Measurements from ENCODE around the gene LY86. TPM values are rescaled to one million over a fixed set of nuclear protein-coding genes. Genes with fewer than 3 reads are reported as not detected.
"Not testable (repeated sequence)": the region's sequence is repeated elsewhere in the genome, so short reads cannot be mapped to it uniquely, and the experiment has no call there.

Gene LY86
- total RNA-seq, 2 donors from 2014 or later: 0.91 to 1.3 TPM

DNA sequence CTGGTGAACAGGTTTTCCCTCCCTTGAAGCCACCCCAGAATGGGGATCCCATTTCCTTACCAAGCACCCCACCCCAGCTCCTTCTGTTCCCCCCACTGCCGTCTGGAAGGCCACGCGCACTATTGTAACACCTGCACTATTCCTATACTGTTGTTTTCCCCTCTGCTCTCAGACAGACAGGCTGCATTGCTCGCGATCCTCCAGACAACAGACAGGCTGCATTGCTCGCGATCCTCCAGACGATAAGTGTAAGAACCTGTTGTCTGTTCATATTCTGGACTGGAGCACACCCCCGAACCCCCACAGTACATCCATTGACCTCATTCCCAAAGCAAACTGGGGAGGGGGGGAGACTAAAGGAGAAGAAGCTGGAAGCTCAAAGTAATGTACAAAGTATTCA, 72.7 kb downstream of the LY86 start:
- TF ChIP-seq CTCF (IDR thresholded peaks at IDR 0.05): no peak
- Histone ChIP-seq H3K4me3 (no peak overlapping the region), H3K9me3 (no peaks in the 10 kb centered on the region), H3K27ac (no peak overlapping the region), H3K9ac (ENCODE audit: low read depth in 2 of 2, low read length in 2 of 2) (no peak overlapping the region), H3K36me3 (no peaks in the 10 kb centered on the region), H3K27me3 (no peaks in the 10 kb centered on the region), H3K4me1 (no peaks in the 10 kb centered on the region)
- DNase-seq: no peak
- intact Hi-C loops (cut with DNase I): no loop called here

GRCh38 chr6:6661684-6662083, 73.2 kb downstream of the LY86 start:
- Histone ChIP-seq H3K27me3 (no peaks in the 10 kb centered on the region), H3K4me3 (no peak overlapping the region), H3K4me1 (no peaks in the 10 kb centered on the region), H3K36me3 (no peaks in the 10 kb centered on the region), H3K27ac (no peak overlapping the region), H3K9me3 (no peaks in the 10 kb centered on the region), H3K9ac (ENCODE audit: low read depth in 2 of 2, low read length in 2 of 2) (no peak overlapping the region)
- DNase-seq: peak; percentile 57
- intact Hi-C loops (cut with DNase I): no loop called here
- no peak for TF ChIP-seq CTCF (IDR thresholded peaks at IDR 0.05)

DNA sequence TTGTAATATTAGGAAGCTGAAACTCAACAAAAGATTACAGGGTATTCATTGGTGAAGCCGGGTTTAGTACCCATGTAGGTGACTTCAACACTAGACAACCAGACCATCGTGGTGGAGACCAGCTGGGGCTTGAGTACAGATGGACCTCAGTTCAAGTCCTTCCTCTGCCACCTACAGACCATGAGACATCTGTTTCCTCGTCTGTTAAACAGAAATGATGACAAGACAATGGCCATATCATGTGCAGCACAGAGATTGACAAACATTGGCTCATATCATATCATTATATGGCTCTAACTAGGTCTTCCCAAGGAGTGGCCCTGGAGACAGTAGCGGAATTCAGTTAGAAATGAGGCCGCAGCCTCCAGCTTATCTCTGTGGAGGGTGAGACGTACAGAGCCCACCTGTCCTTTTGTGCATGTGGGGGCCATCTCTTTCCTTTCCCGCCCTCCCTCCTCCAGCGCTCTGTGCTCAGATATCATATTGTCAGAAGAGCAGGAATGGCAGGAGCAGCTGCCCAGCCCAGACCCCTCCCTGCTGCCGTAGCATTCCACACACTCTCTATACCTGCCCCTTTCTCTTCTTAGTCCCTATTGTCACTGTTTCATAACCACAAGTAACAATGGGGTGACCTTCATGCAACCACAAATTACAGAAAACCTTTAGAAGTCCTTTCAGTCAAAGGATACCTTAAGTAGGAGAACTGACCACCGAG, 75.1 kb downstream of the LY86 start:
- intact Hi-C loops (cut with DNase I): no loop called here
- H3K27me3 ChIP-seq: no peaks in the 10 kb centered on the region
- TF ChIP-seq CTCF (IDR thresholded peaks at IDR 0.05): no peak
- no peak for DNase-seq
- H3K4me1 ChIP-seq: no peaks in the 10 kb centered on the region
- no peaks in the 10 kb centered on the region for H3K36me3 ChIP-seq
- no peak overlapping the region for H3K27ac ChIP-seq
- H3K4me3 ChIP-seq: no peak overlapping the region
- no peaks in the 10 kb centered on the region for H3K9me3 ChIP-seq
- H3K9ac ChIP-seq (ENCODE audit: low read depth in 2 of 2, low read length in 2 of 2): no peak overlapping the region

DNA sequence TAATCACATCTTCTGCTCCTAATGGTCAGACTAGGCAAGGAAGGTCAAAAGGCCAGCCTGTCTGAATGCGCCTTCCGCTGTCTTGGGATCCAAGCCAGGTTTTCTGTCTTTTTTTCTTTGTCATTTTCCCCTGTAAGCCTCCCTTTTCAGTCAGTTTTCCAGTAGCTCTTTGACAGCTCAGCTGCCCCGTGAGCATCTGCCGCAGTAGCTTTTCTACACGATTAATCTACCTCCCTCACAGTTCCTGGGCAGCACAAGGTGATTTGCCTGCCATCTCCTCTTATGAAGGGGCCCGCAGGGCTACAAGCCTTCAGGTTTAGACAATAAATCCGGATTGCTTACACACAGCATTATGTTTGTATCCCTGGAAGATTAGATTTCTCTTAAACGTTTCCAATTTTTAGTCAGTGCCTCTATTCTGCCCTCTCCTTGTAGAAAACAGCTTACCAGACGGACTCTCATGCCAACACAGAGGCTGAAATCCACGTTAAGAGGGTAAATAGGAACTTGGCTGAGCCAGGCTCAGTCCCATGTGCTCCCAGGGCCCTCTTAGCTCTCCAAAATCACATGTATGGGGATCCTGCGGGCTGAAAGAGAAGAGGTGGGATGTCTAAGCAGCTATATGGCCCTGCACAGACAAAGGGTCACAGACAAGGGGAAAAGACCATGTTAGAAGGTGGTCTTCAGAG, 77.2 kb downstream of the LY86 start:
- no peak for TF ChIP-seq CTCF (IDR thresholded peaks at IDR 0.05)
- no peak for DNase-seq
- Histone ChIP-seq H3K9me3 (no peaks in the 10 kb centered on the region), H3K4me3 (no peak overlapping the region), H3K9ac (ENCODE audit: low read depth in 2 of 2, low read length in 2 of 2) (no peak overlapping the region), H3K27me3 (no peaks in the 10 kb centered on the region), H3K4me1 (no peaks in the 10 kb centered on the region), H3K27ac (no peak overlapping the region), H3K36me3 (no peaks in the 10 kb centered on the region)
- intact Hi-C loops (cut with DNase I): no loop called here

DNA sequence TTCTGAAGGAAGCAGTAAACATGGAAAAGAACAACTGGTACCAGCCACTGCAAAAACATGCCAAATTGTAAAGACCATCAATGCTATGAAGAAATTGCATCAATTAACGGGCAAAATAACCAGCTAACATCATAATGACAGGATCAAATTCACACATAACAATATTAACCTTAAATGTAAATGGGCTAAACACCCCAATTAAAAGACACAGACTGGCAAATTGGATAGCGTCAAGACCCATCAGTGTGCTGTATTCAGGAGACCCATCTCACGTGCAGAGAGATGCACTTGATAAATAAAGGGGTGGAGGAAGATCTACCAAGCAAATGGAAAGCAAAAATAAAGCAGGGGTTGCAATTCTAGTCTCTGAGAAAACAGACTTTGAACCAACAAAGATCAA, 81.6 kb downstream of the LY86 start:
- H3K9ac ChIP-seq (ENCODE audit: low read depth in 2 of 2, low read length in 2 of 2); H3K36me3 ChIP-seq; H3K4me3 ChIP-seq; DNase-seq; H3K27ac ChIP-seq; intact Hi-C loops (cut with DNase I); H3K4me1 ChIP-seq; H3K9me3 ChIP-seq; H3K27me3 ChIP-seq: not testable (repeated sequence)

DNA sequence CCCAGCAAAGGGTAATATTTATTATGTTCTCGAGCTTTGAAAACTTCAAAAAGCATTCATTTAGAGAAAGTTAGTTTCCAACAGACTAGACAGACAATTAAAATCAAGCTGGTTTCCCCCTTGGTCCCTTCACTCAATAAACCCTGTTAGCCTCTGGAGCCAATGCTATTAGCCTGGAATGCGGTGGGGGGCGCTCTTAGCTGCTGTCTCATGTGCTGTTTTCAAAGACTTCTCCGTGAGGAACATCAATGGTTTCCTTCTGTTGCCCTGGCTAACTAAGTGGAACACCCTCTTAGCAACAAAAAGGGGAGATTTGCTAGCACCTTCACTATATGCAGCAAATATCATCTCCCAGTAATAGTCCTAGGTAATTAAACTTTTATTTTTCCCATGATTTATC, 86.4 kb downstream of the LY86 start:
- intact Hi-C loops (cut with DNase I): loop anchor here (5.0 kb wide), 1 partner anchor 567 kb away; no protein-coding TSS in a partner anchor

More for the DNA sequence above, 86.4 kb downstream of the LY86 start:
- Histone ChIP-seq H3K4me3 (no peak overlapping the region), H3K36me3 (no peaks in the 10 kb centered on the region), H3K9ac (ENCODE audit: low read depth in 2 of 2, low read length in 2 of 2) (no peak overlapping the region), H3K4me1 (peaks cover 6% of the 10 kb centered on the region), H3K27ac (no peak overlapping the region), H3K27me3 (no peaks in the 10 kb centered on the region), H3K9me3 (no peaks in the 10 kb centered on the region)
- no peak for TF ChIP-seq CTCF (IDR thresholded peaks at IDR 0.05)
- no peak for DNase-seq
